Inflammatory macrophage treated with lipopolysaccharide for 4 hours (primary cell): Measurements from ENCODE around the gene PEAR1.

Experiments
- DNase-seq: peaks from one replicate; pipeline ENCODE4 v3.0.0-alpha.2; 2020

The PEAR1 gene, protein sequence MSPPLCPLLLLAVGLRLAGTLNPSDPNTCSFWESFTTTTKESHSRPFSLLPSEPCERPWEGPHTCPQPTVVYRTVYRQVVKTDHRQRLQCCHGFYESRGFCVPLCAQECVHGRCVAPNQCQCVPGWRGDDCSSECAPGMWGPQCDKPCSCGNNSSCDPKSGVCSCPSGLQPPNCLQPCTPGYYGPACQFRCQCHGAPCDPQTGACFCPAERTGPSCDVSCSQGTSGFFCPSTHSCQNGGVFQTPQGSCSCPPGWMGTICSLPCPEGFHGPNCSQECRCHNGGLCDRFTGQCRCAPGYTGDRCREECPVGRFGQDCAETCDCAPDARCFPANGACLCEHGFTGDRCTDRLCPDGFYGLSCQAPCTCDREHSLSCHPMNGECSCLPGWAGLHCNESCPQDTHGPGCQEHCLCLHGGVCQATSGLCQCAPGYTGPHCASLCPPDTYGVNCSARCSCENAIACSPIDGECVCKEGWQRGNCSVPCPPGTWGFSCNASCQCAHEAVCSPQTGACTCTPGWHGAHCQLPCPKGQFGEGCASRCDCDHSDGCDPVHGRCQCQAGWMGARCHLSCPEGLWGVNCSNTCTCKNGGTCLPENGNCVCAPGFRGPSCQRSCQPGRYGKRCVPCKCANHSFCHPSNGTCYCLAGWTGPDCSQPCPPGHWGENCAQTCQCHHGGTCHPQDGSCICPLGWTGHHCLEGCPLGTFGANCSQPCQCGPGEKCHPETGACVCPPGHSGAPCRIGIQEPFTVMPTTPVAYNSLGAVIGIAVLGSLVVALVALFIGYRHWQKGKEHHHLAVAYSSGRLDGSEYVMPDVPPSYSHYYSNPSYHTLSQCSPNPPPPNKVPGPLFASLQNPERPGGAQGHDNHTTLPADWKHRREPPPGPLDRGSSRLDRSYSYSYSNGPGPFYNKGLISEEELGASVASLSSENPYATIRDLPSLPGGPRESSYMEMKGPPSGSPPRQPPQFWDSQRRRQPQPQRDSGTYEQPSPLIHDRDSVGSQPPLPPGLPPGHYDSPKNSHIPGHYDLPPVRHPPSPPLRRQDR

DNA sequence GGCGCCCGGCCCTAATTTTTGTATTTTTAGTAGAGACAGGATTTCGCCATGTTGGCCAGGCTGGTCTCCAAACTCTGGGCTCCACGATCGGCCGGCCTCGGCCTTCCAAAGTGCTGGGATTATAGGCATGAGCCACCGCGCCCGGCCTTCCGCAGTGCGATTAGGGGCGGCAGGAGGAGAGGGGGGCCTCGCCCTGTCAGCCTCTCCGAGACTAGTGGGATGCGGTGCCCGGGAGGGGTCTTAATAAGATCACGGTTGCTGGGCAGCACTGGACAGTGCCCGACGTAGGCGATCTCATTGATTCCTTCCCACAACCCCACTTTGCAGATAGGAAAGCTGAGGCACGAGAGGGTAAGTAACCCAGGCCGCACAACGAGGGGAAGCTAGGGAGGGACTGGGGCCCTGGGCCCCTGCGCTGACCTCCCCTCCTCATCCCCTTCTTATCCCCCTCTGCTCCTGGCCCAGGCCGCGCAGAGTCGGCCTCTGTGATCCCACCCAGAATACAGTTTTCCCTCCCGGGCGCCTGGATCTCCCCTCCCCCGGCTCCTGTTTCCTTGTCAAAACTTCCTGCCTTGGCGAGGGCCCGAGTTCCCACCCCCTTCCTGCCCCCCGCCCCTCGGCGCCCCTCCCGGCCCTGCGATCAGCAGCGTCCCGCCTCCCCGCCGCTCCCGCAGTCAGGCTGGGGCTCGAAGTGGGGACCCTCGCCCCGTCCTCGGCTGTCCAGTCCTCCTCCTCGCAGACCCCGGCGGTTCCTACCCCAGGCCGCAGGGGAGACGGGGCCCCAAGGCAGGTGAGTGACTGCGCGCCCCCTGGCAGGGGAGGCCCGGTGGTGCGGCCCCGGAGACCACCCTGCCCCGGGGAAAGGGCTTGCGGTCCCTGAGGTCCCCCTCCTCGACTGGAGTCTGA is at the start of gene PEAR1:
Gene PEAR1, plus strand, starts transcription at position 671 of the 906 bp plus-strand sequence. CDS start 10,209 bp downstream, outside the sequence.
- no peak for DNase-seq

DNA sequence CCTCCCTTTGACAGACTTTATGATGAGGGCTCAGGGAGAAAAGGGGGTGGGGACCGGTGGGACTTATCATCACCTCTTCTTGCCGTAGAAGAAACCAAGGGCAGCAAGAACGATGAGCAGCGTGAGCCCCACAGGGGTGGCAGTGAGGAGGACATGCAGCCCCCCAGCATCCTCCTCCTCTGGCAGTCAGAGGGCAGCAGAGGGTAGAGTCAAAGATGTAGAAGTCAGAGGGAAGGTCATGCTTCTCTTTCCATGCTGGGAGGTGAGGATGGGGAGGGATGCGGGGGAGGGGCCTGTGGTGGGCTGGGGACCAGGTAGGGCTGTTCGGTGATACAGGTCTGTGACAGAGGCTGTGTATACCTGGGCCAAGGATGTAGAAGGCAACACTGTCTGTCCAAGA is 49.4 kb upstream of the PEAR1 start:
- DNase-seq: no peak

DNA sequence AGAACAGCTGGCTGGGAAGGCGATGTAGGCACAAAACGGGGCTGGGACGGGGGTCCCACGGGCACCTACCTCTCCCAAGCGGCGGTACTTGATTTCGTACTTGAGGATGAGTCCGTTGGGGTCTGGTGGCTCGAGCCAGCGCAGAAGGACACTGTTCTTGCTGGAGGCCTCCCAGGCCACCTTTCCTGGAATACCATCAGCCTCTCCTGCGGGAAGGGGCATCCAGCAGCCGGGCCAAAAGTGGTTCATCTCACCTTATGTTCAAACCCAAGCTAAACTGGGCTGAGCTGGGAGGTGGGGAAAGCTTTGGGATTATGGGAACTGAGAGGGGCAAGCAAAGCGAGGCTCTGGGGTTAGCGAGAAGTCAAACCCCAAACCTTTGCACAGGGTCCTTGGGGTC is 48.9 kb upstream of the PEAR1 start:
- no peak for DNase-seq

DNA sequence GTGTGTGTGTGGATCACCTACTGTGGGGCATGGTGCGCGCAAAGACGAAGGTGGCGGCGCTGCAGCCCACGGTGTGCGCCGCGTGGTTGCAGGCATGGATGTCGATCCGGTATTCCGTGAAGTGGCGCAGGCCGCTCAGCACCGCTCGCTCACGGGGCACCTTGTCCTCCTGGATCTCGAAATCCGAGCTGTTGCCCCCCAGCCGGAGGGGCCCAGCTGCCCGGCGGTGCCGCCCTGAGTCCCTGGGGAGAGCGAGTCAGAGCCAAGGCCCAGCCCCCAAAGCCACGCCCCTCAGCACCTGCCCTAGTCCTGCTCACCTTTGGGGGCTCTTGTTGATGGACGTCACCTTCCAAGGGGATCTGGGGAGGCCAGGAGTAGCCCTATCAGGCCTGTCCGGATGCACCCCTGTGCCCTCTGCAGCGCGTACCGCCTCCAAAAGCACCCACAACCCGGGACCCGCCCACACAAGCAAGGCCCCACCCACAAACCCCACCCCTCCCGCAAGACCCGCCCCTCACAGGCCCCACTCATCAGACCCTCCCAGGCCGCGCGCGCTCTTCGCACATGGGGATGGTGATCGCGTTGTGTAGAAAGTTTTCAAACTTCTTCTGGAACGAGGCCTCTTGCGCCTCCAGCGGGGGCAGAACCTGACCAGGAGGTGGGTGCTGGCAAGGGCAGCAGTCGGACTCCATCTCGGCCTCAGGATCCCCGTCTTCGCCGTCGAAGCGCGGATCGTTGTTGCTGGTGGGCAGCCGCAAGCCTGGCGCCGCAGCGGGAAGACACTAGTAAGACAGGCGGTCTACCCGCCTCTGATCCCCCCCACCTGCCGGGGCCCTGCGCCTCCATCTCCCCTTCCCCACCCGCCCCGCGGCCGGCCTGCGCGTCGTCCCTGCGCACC is 48.2 kb upstream of the PEAR1 start:
- DNase-seq: no peak

DNA sequence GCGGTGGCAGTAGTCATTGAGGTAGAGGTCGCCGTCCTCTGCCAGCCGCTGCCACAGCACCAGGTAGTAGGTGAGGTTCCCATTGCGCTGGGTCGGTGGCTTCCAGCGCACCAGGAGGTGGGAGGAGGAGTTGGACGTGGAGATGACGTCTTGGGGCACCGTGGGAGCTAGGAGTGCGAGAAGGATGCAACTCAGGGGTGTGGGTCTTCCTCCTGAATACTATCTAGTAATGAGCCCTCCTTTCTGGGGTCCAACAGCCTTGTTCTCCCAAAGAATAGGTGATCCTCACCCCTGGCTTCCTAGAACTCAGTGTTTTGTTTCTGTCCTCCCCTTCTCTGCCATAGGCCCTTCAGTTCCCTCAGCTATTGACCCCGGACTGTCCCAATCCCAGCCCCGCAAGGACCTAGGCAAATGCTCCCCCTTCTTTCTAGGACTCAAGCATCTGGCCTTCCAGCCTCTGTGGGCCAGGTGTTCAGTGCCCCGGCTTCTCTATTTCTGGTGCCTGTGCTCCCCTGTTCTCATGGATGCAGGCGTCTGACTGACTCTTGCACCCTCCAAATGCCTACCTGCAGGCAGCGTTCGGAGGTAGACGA is 47.5 kb upstream of the PEAR1 start:
- DNase-seq: no peak

DNA sequence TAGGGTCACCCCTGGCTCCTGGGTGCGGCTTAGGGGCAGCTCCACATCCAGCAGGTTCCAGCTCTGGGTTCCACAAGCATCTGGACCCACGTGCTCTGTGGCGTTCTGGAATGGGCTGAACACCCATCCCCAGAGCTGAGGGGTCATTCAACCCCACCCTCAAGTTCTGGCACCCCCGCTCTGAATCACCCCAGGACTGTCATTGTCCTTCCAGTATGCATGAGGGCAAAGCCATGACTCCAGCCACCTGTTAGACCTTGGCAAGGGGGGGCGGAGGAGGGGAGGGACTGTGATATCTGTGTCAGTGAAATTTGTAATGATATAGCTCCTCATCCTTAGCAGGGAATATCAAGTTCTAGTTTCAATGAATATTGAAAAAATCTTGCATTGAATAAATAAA is 46.9 kb upstream of the PEAR1 start:
- no peak for DNase-seq

DNA sequence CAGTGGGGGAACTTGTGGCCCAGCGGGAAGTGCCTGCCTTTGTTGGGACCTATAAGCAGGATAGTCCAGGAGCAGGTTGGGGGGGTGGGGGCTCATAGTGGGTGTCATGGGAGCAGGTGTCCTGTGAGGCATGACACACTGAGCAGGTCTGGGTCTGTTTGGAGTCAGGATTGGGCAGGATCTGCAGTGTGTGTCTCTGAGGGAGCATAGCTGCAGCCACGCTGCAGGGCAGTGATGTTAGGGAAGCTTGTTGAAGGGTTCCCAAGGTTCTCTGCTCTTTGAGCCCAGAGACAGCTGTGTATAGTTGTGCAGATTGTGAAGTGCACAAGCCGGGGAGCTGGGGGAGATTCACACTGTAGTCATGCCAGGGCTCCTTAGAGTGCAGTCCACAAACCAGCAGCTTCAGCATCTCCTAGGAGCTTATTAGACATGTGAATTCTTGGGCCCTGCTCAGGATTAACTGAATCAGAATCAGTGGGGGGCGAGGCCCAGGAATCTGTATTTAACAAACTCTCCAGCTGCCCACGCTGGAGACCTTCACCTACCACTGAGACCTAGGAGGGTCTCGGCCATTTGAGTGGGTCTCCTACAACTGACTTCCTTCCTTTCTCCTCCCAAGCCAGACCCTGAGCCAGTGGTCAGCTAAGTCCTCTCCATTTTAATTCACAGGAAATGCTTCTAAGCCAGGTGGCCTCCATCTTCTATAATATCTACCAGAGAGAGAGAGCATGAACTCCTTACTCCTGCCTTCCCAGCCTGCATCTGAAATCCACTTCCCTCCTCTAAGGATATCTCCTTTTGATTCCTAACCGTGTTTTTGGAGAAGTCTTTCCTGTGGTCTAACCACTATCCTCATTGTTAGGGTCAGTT is 45.7 kb upstream of the PEAR1 start:
- DNase-seq: no peak

DNA sequence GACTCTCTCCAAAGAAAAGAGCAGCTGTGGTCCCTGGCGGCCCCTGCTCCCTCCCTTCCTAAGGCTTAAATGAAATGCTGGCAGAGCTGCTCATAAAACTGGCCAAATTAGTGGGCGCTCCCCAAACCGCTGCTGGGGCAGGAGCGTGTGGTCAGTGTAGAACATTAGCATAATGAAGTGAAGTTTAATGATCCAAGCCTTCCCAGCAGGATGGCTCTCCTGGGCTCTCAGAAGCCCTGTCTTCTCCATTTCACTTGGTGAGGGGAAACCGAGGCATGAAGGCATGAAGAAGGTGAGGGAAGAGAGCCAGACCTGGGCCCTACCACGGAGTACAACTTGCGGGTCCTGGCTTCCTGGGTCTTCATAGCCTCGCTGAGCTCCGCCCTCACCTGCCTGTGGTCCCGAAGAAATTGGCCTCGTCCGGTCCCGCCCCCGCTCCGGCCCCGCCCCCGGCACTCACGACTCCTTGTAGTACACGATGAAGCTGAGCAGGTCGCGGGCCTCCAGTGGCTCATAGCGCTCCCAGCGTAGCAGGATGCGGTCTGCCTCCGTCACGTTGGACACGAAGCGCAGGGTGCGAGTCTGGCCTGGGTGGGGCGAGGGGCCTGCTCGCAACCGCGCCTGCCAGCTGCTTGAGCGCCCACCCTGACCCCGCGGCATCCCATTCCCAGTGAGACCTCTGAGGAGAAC is 44.9 kb upstream of the PEAR1 start:
- DNase-seq: no peak

DNA sequence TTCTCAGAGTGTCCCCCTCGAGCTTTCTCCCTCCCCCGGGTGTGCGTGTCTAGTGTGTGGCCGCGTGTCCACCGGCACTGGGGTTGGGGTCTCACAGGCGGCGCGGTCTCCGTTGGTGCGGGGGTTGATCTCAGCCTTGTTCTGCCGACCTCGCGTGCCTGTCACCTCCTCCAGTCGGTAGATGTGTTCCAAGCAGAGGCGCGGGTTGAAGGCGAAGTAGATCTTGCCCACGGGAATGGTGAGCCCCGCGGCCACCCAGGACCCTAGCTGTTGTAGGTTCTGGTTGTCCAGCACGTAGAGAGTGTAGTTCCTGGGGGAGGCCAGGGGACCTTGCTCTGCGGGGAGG is 44.4 kb upstream of the PEAR1 start:
- no peak for DNase-seq

DNA sequence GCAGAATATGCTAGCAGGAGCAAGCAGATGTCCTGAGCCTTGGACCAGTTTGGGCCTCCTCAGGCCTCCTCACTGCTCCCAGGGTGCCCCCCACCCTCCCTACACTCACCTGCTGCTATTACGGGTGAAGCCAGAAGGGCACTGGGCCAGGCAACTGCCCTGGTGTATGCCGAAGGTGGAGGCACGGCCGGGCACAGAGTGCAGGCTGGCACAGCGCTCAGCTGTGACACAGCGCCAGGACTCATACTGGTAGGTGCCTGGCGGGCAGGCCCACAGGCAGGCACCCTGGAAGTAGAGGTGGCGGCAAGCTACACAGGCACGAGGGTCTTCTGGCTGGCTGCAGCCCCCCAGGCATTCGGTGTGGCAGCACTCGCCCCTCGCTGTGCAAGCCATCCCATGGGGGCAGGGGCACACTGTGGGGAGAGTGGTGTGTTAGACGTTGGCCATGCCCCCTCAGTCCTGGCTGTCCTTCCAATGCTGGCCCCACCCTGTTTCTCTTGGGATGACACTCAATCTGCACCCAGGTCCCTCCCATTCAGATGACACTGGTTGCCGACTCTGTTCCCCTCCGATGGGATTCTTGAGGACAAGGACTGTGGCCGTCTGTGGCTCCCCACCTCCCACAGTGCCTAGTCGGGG is 41.6 kb upstream of the PEAR1 start:
- no peak for DNase-seq

DNA sequence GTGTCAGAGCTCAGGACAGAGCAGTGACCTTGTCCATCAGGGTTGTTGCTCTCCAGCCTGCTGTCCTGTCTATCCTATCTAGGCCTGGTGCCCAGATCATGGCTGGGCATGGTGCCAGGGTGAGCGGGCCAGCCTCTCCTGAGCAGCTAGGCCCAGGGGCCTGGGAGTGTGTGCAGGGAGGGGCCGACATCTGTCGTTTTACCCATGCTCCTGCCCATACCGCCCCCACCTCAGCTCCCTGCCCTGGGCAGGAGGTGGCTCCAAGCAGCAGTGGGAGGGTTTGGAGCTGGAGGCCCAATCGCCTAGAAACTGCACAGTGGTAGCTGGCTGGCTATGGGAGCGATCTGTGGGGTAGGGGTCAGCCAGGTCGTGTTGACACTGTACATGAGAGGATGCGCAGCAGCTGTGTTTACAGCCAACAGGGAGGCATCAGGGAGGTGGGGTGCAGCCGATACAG is 41.1 kb upstream of the PEAR1 start:
- no peak for DNase-seq

DNA sequence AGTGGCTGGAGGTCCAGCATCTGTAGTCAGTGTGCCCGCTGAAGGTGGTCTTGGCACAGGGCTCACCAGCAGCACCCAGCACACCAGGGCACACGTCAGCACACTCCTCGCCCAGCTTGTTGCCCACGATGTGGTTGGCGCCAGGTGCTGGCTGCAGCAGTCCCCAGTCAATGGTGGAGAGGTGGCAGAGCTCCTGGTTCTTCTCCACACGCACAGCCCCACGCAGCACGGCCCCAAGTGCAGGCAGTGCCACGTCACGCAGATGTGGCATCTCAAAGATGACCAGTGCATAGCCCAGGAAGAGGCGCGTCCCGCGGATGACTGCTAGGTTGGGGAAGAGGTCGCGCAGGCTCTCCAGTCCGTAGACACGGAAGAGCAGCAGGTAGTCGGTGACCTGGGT is 39.8 kb upstream of the PEAR1 start:
- no peak for DNase-seq

DNA sequence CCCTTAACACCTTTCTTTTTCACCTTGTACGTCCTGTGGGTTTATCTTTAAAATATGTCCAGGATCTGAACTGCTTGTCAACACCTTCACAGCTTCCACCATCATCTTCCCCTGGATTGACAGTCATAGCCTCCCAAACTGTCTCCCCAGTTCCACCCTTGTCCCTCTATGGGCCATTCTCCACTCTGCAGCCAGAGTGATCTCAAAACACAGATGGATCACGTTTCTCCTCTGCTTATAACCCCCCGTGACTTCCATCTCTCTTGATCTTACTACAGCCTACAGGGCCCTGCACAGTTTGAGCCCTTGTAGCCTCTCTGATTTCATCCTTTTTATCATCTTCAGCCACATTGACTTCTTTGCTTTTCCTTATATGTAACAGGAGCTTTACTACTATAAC is 38.9 kb upstream of the PEAR1 start:
- no peak for DNase-seq

DNA sequence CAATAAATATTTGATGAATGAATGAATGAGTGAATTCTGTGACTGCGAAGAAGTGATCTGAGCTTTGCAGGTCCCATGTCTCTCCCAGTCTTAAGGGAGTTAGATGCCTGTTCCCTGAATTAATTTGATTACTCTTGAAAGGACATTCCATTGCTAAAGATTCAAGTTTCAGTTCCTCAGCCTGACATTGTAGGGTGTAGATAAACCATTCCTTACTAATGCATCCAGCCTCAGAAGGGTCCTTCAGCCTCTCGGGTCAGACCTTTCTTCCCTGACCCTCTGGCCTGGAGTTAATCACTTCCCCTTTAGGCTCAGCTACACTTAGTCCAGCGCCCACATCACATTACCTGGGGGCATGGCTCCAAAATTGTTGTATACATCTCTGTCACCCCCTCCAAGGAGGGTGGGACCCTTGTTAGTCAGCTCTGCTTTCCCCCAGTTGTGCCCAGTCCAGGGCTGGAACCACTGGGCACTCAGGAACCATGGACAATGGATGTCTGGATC is 37.2 kb upstream of the PEAR1 start:
- DNase-seq: peak; percentile 19

DNA sequence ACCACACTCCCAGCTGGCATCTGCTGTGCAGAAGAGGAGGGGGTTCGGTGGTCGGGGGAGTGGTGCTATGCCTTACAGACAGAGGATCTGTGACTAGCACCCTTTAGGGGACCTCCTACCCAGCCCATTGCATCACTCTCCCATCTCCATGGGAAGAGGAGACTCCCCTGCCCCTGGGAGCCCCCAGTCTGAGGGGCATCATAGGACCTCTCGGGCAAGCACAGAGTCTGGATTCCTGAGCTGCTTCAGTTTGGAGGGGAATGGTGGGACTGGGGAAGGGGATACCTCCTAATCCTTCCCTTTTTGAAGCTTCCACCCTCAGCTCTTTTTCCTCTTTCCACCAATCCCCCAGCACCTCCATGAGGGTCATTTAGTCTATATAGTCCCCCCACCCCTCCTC is 36.0 kb upstream of the PEAR1 start:
- DNase-seq: no peak

DNA sequence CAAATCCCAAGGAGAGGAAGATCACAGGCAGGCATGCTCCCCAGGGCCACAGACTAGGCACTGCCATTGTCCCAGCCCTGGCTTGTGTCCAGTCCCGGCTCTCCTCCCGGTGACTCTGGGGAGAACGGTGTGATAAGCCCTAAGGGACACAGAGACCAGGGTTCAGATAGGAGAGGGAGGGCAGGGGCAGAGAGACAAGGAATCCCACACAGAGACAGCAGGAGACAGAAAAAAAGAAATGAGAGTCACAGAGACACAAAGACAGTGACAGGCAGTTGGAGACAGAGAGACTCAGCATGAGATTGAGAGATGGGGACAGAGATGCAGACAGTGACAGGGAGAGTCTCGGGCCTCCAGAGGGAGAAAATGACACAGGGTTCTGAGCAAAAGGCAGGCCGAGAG is 35.0 kb upstream of the PEAR1 start:
- DNase-seq: no peak

DNA sequence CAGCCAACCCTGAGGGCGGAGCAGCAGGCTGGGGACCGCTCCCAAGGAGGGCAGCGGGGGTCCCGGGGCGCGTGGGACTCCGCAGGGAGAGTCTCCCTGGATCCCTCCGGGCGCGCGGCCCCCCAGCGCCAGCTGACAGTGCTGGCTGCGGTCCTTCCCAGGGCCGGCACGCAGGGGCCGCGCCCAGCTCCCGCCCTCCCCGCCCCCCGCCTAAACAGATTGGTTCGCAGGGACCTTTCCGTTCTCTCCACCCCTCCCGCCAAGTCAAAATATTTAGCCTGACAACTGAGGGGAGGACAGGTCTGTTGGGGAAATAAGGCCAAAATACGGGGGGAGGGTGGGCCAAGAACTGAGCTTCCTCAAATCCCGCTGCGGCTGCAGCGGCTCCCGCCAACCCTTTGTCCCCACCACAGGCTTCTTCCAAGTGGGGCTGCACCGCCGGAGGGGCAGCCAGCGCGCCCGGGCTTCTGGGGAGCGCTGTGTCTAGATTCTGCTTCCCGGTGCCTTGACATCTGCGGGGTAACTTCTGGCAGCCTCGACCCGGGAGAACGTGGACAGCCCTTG is 34.5 kb upstream of the PEAR1 start, which contains the start of gene INSRR:
Gene INSRR, minus strand, starts transcription at position 159 of the 564 bp plus-strand sequence. CDS start 496 bp downstream, outside the sequence.
- no peak for DNase-seq

DNA sequence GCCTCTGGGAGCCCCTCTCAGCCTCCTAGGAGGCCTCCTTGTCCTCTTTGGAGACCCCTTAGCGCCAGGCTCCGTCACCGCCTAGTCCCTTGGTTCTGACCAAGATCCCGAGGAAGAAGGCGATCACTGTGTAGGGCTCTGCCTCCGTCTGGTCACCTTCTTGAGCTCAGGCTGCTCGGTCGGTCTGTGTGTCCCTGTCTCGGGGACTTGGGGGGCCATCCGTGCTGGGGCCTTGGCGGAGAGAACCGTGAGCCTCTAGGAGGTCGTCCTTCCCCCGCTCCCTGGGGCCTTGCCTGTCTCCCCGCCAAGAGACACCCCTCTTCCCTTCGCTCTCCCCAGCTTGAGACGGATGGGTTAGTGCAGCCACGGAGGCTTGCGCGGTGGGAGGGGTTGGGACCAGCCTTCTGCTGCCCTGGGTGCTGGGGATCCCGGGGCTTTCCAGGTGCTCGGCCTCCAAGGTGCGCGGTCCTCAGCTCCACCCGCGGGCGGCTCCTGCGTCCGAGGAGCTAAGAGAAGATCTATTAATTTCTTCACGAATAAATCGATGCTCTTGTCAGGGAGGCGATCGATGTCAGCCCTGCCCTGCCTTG is 33.9 kb upstream of the PEAR1 start:
- no peak for DNase-seq
